ENCODE measurements around the gene LRRK1.

- TF ChIP-seq POLR2A (IDR thresholded peaks at IDR 0.05; ENCODE audit: low read length), result no peak
- no peak for TF ChIP-seq GATA1 (IDR thresholded peaks at IDR 0.05; ENCODE audit: low read depth, low read length)
These were observed 138.8 kb downstream of the LRRK1 start for GRCh38 chr15:101057841-101058407.
